H9 (cell line): Measurements from ENCODE around the gene AGGF1. TPM values are rescaled to one million over a fixed set of nuclear protein-coding genes. Genes with fewer than 3 reads are reported as not detected.

Experiments
- DNase-seq: peaks from one replicate; pipeline ENCODE4 v3.0.0-alpha.2; 2017
- H2AFZ ChIP-seq: one replicate; pipeline ENCODE4 v1.6.1; 2013; ENCODE audit warnings: mild to moderate bottlenecking, low read length, control low read depth, moderate library complexity
- H2AK5ac ChIP-seq: 2 replicates; pipeline ENCODE4 v1.6.1; 2013; ENCODE audit warnings: low read length, control low read depth, mixed read lengths; ENCODE audit not compliant: insufficient read length
- H2BK120ac ChIP-seq: one replicate; pipeline ENCODE4 v1.6.1; 2013; ENCODE audit warnings: low read depth, mild to moderate bottlenecking, low read length, control low read depth, inconsistent platforms; ENCODE audit not compliant: poor library complexity, severe bottlenecking
- H2BK12ac ChIP-seq: 2 replicates; pipeline ENCODE4 v1.6.1; 2013; ENCODE audit warnings: low read length, control low read depth, mixed read lengths, low read depth; ENCODE audit not compliant: insufficient read length
- H2BK15ac ChIP-seq: 2 replicates; pipeline ENCODE4 v1.6.1; 2013; ENCODE audit warnings: low read depth, low read length, control low read depth
- H2BK20ac ChIP-seq: one replicate; pipeline ENCODE4 v1.6.1; 2013; ENCODE audit warnings: low read depth, mild to moderate bottlenecking, low read length, control low read depth, inconsistent platforms; ENCODE audit not compliant: poor library complexity, severe bottlenecking
- H2BK5ac ChIP-seq: 2 replicates; pipeline ENCODE4 v1.6.1; 2013; ENCODE audit warnings: low read length, control low read depth, mixed read lengths; ENCODE audit not compliant: insufficient read length
- H3K14ac ChIP-seq: 2 replicates; pipeline ENCODE4 v1.6.1; 2013; ENCODE audit warnings: low read length, control low read depth; ENCODE audit not compliant: insufficient read depth
- H3K18ac ChIP-seq: 2 replicates; pipeline ENCODE4 v1.6.1; 2013; ENCODE audit warnings: low read depth, mild to moderate bottlenecking, mixed read lengths, low read length, control low read depth; ENCODE audit not compliant: insufficient read length
- H3K23ac ChIP-seq: 2 replicates; pipeline ENCODE4 v1.6.1; 2013; ENCODE audit warnings: low read length, control low read depth, mixed read lengths, low read depth; ENCODE audit not compliant: insufficient read length
- H3K23me2 ChIP-seq: 2 replicates; pipeline ENCODE4 v1.6.1; 2013; ENCODE audit warnings: low read depth, mild to moderate bottlenecking, mixed read lengths, low read length, control low read depth; ENCODE audit not compliant: insufficient read length, poor library complexity, severe bottlenecking
- H3K27ac ChIP-seq: 2 replicates; pipeline ENCODE4 v1.5.1; 2013; ENCODE audit warnings: low read length, control low read depth, mixed read lengths, low read depth; ENCODE audit not compliant: insufficient read length
- H3K27me3 ChIP-seq: 2 replicates; pipeline ENCODE4 v1.6.1; 2013; ENCODE audit warnings: low read length, control low read depth, inconsistent platforms; ENCODE audit not compliant: insufficient read depth
- H3K4ac ChIP-seq: 2 replicates; pipeline ENCODE4 v1.6.1; 2013; ENCODE audit warnings: low read depth, mild to moderate bottlenecking, control low read depth, inconsistent platforms, low read length, moderate library complexity
- H3K4me1 ChIP-seq: 2 replicates; pipeline ENCODE4 v1.6.1; 2013; ENCODE audit warnings: low read length, control low read depth, inconsistent platforms; ENCODE audit not compliant: insufficient read depth
- H3K4me2 ChIP-seq: 2 replicates; pipeline ENCODE4 v1.6.1; 2013; ENCODE audit warnings: low read length, control low read depth, mixed read lengths; ENCODE audit not compliant: insufficient read length, insufficient read depth
- H3K56ac ChIP-seq: 2 replicates; pipeline ENCODE4 v1.6.1; 2013; ENCODE audit warnings: low read depth, mild to moderate bottlenecking, mixed read lengths, low read length, control low read depth; ENCODE audit not compliant: insufficient read length
- H3K79me1 ChIP-seq: 2 replicates; pipeline ENCODE4 v1.6.1; 2013; ENCODE audit warnings: low read depth, mild to moderate bottlenecking, moderate library complexity, low read length, control low read depth, inconsistent platforms; ENCODE audit not compliant: insufficient read depth, poor library complexity, severe bottlenecking
- H3K79me2 ChIP-seq: 2 replicates; pipeline ENCODE4 v1.6.1; 2013; ENCODE audit warnings: low read length, control low read depth, inconsistent platforms; ENCODE audit not compliant: insufficient read depth
- H3K9ac ChIP-seq: 2 replicates; pipeline ENCODE4 v1.6.1; 2013; ENCODE audit warnings: low read length, control low read depth, mixed read lengths; ENCODE audit not compliant: insufficient read length; ENCODE audit errors: extremely low read depth
- H3K9me3 ChIP-seq: one replicate; pipeline ENCODE4 v1.6.1; 2013; ENCODE audit warnings: low read depth, low read length, inconsistent platforms; ENCODE audit not compliant: control insufficient read depth
- H3T11ph ChIP-seq: one replicate; pipeline ENCODE4 v1.6.1; 2013; ENCODE audit warnings: mild to moderate bottlenecking, low read length, control low read depth, inconsistent platforms
- H4K20me1 ChIP-seq: one replicate; pipeline ENCODE4 v1.6.1; 2013; ENCODE audit not compliant: control insufficient read depth, insufficient read length, insufficient read depth
- H4K5ac ChIP-seq: 2 replicates; pipeline ENCODE4 v1.6.1; 2013; ENCODE audit warnings: low read depth, mild to moderate bottlenecking, mixed read lengths, low read length, control low read depth; ENCODE audit not compliant: insufficient read length
- H4K8ac ChIP-seq: replicated peaks from 2 replicates; pipeline ENCODE4 v1.6.1; 2013; ENCODE audit warnings: low read length, control low read depth, mixed read lengths, low read depth; ENCODE audit not compliant: insufficient read length
- H4K91ac ChIP-seq: 2 replicates; pipeline ENCODE4 v1.6.1; 2013; ENCODE audit warnings: low read depth, mild to moderate bottlenecking, moderate library complexity, mixed read lengths, low read length, control low read depth; ENCODE audit not compliant: insufficient read length
- H3K27ac Mint-ChIP-seq, 3 experiments: 2 replicates in 2 of 3; 3 replicates in 1 of 3; pipeline ENCODE4 v1.8.0; 2020 to 2021; ENCODE audit warnings: mixed read lengths in 3 of 3, mild to moderate bottlenecking in 1 of 3, moderate library complexity in 1 of 3
- H3K27me3 Mint-ChIP-seq: 2 replicates; pipeline ENCODE4 v1.8.0; 2021; ENCODE audit warnings: low read depth, mild to moderate bottlenecking, moderate library complexity, mixed read lengths
- H3K36me3 Mint-ChIP-seq, 3 experiments: 2 replicates in 2 of 3; 3 replicates in 1 of 3; pipeline ENCODE4 v1.8.0; 2020 to 2021; ENCODE audit warnings: low read depth in 3 of 3, mixed read lengths in 3 of 3; ENCODE audit not compliant: insufficient read depth in 1 of 3
- H3K4me1 Mint-ChIP-seq, 2 experiments: 2 replicates each; pipeline ENCODE4 v1.8.0; 2020; ENCODE audit warnings: mixed read lengths in 2 of 2
- H3K4me3 Mint-ChIP-seq, 2 experiments: 2 replicates in 1 of 2; 3 replicates in 1 of 2; pipeline ENCODE4 v1.8.0; 2020 to 2021; ENCODE audit warnings: mild to moderate bottlenecking in 2 of 2, mixed read lengths in 2 of 2, moderate library complexity in 1 of 2
- H3K9me3 Mint-ChIP-seq, 2 experiments: 2 replicates in 1 of 2; 3 replicates in 1 of 2; pipeline ENCODE4 v1.8.0; 2020; ENCODE audit warnings: mild to moderate bottlenecking in 2 of 2, mixed read lengths in 2 of 2, moderate library complexity in 1 of 2
- WGBS: extraction: QIAGEN DNeasy Blood & Tissue Kit; methylation state at CpG from one replicate; pipeline ENCODE4 v1.1.7; 2013; ENCODE audit warnings: missing lambda C conversion rate, low lambda C conversion rate, mixed read lengths; ENCODE audit not compliant: insufficient read length; ENCODE audit errors: extremely low coverage; 5-methylcytosine and 5-hydroxymethylcytosine counted together
- total RNA-seq: library from RNA; stranded (reverse); gene quantifications from 2 replicates; pipeline ENCODE4 v1.2.1, GENCODE V29; 2021
- TF ChIP-seq, protein P1 (sequence below): fragments of 200-600 bp; sonication (generic); conservative IDR thresholded peaks from 3 replicates; pipeline ENCODE4 v1.8.0; 2021; ENCODE audit warnings: antibody characterized with exemption, mild to moderate bottlenecking

Gene AGGF1
- total RNA-seq, 1 experiment from 2014 or later = 13.6 TPM

DNA sequence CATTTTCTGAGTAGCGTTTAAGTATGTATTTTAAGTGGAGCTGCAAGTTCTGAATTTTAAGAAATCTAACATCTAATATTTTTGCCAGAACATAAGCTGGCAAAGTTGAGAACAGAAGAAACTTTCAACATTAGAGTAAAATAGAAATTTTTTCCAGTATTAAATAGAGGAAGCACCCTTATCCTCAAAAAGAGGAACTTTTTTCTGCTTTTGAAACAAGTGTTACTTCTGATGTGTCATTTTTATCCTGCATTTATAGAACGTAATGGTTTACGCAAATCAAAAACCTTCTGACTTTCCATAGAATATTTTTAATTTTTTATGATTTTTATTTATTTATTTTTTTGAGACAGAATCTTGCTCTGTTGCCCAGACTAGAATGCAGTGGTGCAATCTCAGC is 35.1 kb downstream of the AGGF1 start:
- no peak overlapping the region for H3K23ac ChIP-seq
- WGBS = no CpG with 5 or more reads among the region's 3 CpGs
- H3K4me1 Mint-ChIP-seq = peaks cover 9 to 16% of the 10 kb centered on the region in 2 experiments
- no peak overlapping the region for H2BK5ac ChIP-seq
- H3K27me3 Mint-ChIP-seq = no peaks in the 10 kb centered on the region
- no peaks in the 10 kb centered on the region for H3K23me2 ChIP-seq
- no peak overlapping the region for H3K4me3 Mint-ChIP-seq
- H3K4me2 ChIP-seq = no peak overlapping the region
- H3K56ac ChIP-seq = no peak overlapping the region
- no peaks in the 10 kb centered on the region for H3K27me3 ChIP-seq
- no peaks in the 10 kb centered on the region for H4K20me1 ChIP-seq
- no peaks in the 10 kb centered on the region for H3K79me1 ChIP-seq
- no peak overlapping the region for H2AK5ac ChIP-seq
- peaks cover 1 to 23% (median 22%) of the 10 kb centered on the region in 3 experiments; a peak in 5 of 7 replicates for H3K36me3 Mint-ChIP-seq
- no peak overlapping the region for H4K5ac ChIP-seq
- H3T11ph ChIP-seq = no peak overlapping the region
- no peak overlapping the region for H2AFZ ChIP-seq
- H3K4me1 ChIP-seq = no peaks in the 10 kb centered on the region
- no peak overlapping the region for H3K27ac Mint-ChIP-seq
- no peak overlapping the region for H2BK20ac ChIP-seq
- H3K18ac ChIP-seq = no peak overlapping the region
- no peak overlapping the region for H4K8ac ChIP-seq
- H3K4ac ChIP-seq = no peak overlapping the region
- H3K27ac ChIP-seq = no peak overlapping the region
- no peaks in the 10 kb centered on the region for H3K9me3 Mint-ChIP-seq
- no peak overlapping the region for H2BK12ac ChIP-seq
- no peak overlapping the region for H2BK15ac ChIP-seq
- DNase-seq = no peak
- no peak overlapping the region for H4K91ac ChIP-seq
- H3K79me2 ChIP-seq = no peaks in the 10 kb centered on the region
- TF ChIP-seq, protein P1, sequence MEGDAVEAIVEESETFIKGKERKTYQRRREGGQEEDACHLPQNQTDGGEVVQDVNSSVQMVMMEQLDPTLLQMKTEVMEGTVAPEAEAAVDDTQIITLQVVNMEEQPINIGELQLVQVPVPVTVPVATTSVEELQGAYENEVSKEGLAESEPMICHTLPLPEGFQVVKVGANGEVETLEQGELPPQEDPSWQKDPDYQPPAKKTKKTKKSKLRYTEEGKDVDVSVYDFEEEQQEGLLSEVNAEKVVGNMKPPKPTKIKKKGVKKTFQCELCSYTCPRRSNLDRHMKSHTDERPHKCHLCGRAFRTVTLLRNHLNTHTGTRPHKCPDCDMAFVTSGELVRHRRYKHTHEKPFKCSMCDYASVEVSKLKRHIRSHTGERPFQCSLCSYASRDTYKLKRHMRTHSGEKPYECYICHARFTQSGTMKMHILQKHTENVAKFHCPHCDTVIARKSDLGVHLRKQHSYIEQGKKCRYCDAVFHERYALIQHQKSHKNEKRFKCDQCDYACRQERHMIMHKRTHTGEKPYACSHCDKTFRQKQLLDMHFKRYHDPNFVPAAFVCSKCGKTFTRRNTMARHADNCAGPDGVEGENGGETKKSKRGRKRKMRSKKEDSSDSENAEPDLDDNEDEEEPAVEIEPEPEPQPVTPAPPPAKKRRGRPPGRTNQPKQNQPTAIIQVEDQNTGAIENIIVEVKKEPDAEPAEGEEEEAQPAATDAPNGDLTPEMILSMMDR = no peak
- H3K9me3 ChIP-seq = no peaks in the 10 kb centered on the region
- no peak overlapping the region for H3K9ac ChIP-seq
- no peak overlapping the region for H2BK120ac ChIP-seq
- no peak overlapping the region for H3K14ac ChIP-seq
